DOHH2 (cell line): Measurements from ENCODE around the gene FGGY.

ENCODE experiments used
- EZH2phosphoT487 ChIP-seq: fragments of 200-600 bp; sonication (generic); IDR thresholded peaks from 2 replicates; pipeline ENCODE4 v1.6.1; 2017; ENCODE audit warnings: borderline replicate concordance, mild to moderate bottlenecking, antibody characterized with exemption, low read length, moderate library complexity, mixed read lengths
- TF ChIP-seq, protein P1 (sequence below): fragments of 200-600 bp; sonication (generic); IDR thresholded peaks from one replicate; pipeline ENCODE4 v1.5.1; 2014; ENCODE audit warnings: antibody characterized with exemption, mild to moderate bottlenecking, low read depth, low read length; ENCODE audit not compliant: poor library complexity, severe bottlenecking

DNA sequence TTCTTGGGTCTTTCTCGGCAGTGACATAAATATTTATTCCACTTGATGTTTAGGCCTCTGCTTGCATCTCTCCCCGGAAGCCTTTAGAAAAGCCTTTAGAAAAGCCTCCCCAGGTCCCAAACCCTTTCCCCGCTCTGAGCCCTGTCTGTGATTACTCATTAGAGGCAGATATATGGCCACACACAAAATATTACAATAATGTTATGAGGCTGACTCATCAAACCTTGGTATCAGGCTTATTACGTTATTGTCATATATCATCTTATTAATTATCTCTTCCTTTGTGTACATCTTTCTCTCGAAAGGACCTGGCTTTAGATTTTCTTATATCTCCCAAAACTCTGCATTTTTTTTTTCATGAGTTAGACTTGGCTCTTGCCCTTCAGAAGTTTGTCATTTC lies 69.5 kb downstream of the FGGY start:
- TF ChIP-seq, protein P1, sequence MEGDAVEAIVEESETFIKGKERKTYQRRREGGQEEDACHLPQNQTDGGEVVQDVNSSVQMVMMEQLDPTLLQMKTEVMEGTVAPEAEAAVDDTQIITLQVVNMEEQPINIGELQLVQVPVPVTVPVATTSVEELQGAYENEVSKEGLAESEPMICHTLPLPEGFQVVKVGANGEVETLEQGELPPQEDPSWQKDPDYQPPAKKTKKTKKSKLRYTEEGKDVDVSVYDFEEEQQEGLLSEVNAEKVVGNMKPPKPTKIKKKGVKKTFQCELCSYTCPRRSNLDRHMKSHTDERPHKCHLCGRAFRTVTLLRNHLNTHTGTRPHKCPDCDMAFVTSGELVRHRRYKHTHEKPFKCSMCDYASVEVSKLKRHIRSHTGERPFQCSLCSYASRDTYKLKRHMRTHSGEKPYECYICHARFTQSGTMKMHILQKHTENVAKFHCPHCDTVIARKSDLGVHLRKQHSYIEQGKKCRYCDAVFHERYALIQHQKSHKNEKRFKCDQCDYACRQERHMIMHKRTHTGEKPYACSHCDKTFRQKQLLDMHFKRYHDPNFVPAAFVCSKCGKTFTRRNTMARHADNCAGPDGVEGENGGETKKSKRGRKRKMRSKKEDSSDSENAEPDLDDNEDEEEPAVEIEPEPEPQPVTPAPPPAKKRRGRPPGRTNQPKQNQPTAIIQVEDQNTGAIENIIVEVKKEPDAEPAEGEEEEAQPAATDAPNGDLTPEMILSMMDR = no peak
- TF ChIP-seq EZH2phosphoT487 = no peak
